ENCODE results near the gene DNAJB6. TPM values are rescaled to one million over a fixed set of nuclear protein-coding genes. Genes with fewer than 3 reads are reported as not detected.

DNAJB6 gene
- total and polyA plus RNA-seq, 2 of the 4 experiments (the other 2 are of a cell fraction) = 93.4 to 165 TPM

DNA sequence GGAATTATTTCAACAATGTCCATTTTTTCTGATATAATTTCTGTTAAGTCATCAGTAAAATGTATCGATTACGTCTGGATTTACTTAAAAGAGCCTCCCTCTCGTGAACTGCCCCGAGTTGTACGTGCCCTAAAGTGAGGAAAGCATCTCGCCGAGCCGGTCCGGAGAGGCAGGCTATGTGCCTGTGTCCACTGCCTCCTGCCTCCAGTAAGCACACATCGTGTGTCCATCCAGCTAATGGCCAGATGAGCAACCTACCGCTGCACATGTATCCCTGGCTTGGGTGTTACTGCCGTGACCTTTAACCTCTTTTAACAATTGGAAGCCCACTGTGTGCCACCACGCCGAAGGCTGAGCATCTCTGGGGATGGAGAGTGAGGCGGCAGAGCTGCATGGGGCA, 23.2 kb upstream of the DNAJB6 start:
- Histone ChIP-seq H4K8ac (ENCODE audit: low read depth in 2 of 2, low read length in 2 of 2) (no peak overlapping the region), H2AFZ (replicated peaks; ENCODE audit: low read length, poor library complexity) (peak overlapping the region; percentile 43), H3K4me2 (ENCODE audit: low read depth, low read length) (no peak overlapping the region), H2BK5ac (ENCODE audit: low read depth, low read length, poor library complexity, severe bottlenecking) (no peak overlapping the region), H3K79me1 (ENCODE audit: low read depth in 1 of 2, low read length in 2 of 2) (peaks cover 0 to 6% of the 10 kb centered on the region in 2 experiments; a peak in 2 of 4 replicates), H3K9ac (ENCODE audit: low read depth, low read length) (no peak overlapping the region), H3K14ac (replicated peaks; ENCODE audit: low read depth, low read length) (no peak overlapping the region), H3K4me1 (ENCODE audit: control insufficient read depth, insufficient read depth, low read length) (peaks cover 24% of the 10 kb centered on the region), H3K36me3 (ENCODE audit: control insufficient read depth, insufficient read depth, low read length) (no peaks in the 10 kb centered on the region), H3K9me3 (ENCODE audit: control insufficient read depth, insufficient read depth, low read length) (no peaks in the 10 kb centered on the region), H2BK120ac (ENCODE audit: low read depth, low read length) (peak overlapping the region; percentile 66; the same call in 1 of the 2 replicates), H3K18ac (ENCODE audit: low read depth, low read length) (no peak overlapping the region), H3K4ac (ENCODE audit: low read depth, low read length) (peak overlapping the region; percentile 35), H3K4me3 (ENCODE audit: insufficient read depth, low read depth, low read length) (no peak overlapping the region), H4K91ac (ENCODE audit: insufficient read depth, low read depth, low read length) (no peak overlapping the region; the same call in 1 of the 2 replicates), H4K20me1 (ENCODE audit: insufficient read depth, low read length) (no peaks in the 10 kb centered on the region), H3K56ac (ENCODE audit: extremely low read depth, insufficient read depth, low read length) (no peak overlapping the region), H2AK9ac (replicated peaks; ENCODE audit: low read depth, low read length, poor library complexity) (no peak overlapping the region), H3K27me3 (ENCODE audit: control insufficient read depth, insufficient read depth, low read length) (no peaks in the 10 kb centered on the region), H2BK20ac (ENCODE audit: low read depth, low read length) (0 out of 2 replicates have a peak overlapping the region, but pooled peaks have one; percentile 45), H2AK5ac (ENCODE audit: low read depth, low read length) (peak overlapping the region; percentile 90), H2BK15ac (ENCODE audit: low read depth, low read length) (0 out of 3 replicates have a peak overlapping the region, but pooled peaks have one; percentile 34), H4K5ac (ENCODE audit: low read depth, low read length) (no peak overlapping the region), H3K27ac (ENCODE audit: insufficient read depth, low read length) (no peak overlapping the region), H3K9me1 (ENCODE audit: insufficient read depth, low read length) (peaks cover 25% of the 10 kb centered on the region), H3K23ac (ENCODE audit: low read depth, low read length) (no peak overlapping the region)
- BruUV-seq (replicated peaks) = no TSS peak
- DNase-seq (no peak), ATAC-seq (ENCODE audit: low read depth) (no peak)
- dilution Hi-C loops (cut with HindIII; ENCODE audit: low sequenced_read_pairs, unreplicated experiment) (no loop called here), in situ Hi-C loops (cut with MboI; ENCODE audit: low sequenced_read_pairs) (no loop called here), intact Hi-C loops (cut with micrococcal nuclease) (no loop called here)
- WGBS, 2 experiments (ENCODE audit: extremely low coverage in 2 of 2, insufficient read length in 1 of 2) = 94% methylated on average over 14 of the region's 15 CpGs; no CpG with 5 or more reads in 1 of the 2 experiments
- CTCF ChIA-PET = no interaction called here
- TF ChIP-seq RAD21 (IDR thresholded peaks at IDR 0.05; ENCODE audit: low read length) (no peak), FOS (IDR thresholded peaks at IDR 0.05; ENCODE audit: low read depth, low read length) (no peak), MAFK (IDR thresholded peaks at IDR 0.05; ENCODE audit: low read depth, low read length) (no peak), NFE2L2 (IDR thresholded peaks at IDR 0.05; ENCODE audit: low read depth, low read length) (no peak), SMC3 (IDR thresholded peaks at IDR 0.05; ENCODE audit: low read depth, low read length) (no peak)
- TF ChIP-seq, protein P1, sequence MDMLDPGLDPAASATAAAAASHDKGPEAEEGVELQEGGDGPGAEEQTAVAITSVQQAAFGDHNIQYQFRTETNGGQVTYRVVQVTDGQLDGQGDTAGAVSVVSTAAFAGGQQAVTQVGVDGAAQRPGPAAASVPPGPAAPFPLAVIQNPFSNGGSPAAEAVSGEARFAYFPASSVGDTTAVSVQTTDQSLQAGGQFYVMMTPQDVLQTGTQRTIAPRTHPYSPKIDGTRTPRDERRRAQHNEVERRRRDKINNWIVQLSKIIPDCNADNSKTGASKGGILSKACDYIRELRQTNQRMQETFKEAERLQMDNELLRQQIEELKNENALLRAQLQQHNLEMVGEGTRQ (IDR thresholded peaks at IDR 0.05; ENCODE audit: low read depth, low read length) = no peak
- TF ChIP-seq, protein P2, sequence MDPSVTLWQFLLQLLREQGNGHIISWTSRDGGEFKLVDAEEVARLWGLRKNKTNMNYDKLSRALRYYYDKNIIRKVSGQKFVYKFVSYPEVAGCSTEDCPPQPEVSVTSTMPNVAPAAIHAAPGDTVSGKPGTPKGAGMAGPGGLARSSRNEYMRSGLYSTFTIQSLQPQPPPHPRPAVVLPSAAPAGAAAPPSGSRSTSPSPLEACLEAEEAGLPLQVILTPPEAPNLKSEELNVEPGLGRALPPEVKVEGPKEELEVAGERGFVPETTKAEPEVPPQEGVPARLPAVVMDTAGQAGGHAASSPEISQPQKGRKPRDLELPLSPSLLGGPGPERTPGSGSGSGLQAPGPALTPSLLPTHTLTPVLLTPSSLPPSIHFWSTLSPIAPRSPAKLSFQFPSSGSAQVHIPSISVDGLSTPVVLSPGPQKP (IDR thresholded peaks at IDR 0.05; ENCODE audit: borderline replicate concordance, low read depth, low read length) = no peak
- TF ChIP-seq, protein P3, sequence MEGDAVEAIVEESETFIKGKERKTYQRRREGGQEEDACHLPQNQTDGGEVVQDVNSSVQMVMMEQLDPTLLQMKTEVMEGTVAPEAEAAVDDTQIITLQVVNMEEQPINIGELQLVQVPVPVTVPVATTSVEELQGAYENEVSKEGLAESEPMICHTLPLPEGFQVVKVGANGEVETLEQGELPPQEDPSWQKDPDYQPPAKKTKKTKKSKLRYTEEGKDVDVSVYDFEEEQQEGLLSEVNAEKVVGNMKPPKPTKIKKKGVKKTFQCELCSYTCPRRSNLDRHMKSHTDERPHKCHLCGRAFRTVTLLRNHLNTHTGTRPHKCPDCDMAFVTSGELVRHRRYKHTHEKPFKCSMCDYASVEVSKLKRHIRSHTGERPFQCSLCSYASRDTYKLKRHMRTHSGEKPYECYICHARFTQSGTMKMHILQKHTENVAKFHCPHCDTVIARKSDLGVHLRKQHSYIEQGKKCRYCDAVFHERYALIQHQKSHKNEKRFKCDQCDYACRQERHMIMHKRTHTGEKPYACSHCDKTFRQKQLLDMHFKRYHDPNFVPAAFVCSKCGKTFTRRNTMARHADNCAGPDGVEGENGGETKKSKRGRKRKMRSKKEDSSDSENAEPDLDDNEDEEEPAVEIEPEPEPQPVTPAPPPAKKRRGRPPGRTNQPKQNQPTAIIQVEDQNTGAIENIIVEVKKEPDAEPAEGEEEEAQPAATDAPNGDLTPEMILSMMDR (conservative IDR thresholded peaks at IDR 0.05; ENCODE audit: low read depth, low read length) = no peak
- POLR2A ChIA-PET (ENCODE audit: unreplicated experiment) = no interaction called here

Data from IMR-90 (cell line).